Upper lobe of left lung (tissue), 6 donors: ENCODE results near the gene PAQR5. TPM values are rescaled to one million over a fixed set of nuclear protein-coding genes. Genes with fewer than 3 reads are reported as not detected.
A peak's percentile ranks its signal among the peaks of the same experiment; 100 is the strongest.
"Not testable (repeated sequence)": the region's sequence is repeated elsewhere in the genome, so short reads cannot be mapped to it uniquely, and the experiment has no call there.

Source experiments
- ATAC-seq, 2 donors: fragments of 200-7000 bp; cut with Tn5 transposase; one replicate each; pipeline ENCODE4 v1.9.1; 2022; ENCODE audit warnings: mild to moderate bottlenecking in 2 of 2, moderate library complexity in 2 of 2; ENCODE audit not compliant: low FRiP score in 2 of 2
- DNase-seq, 2 donors: peaks; one replicate each; pipeline ENCODE4 v3.0.0-alpha.2; 2019 to 2020
- H3K27ac ChIP-seq, 4 donors: fragments of 200-600 bp; sonication (generic); one replicate each; pipeline ENCODE4 v1.5.1; 2016 to 2019
- H3K27me3 ChIP-seq, 4 donors: fragments of 200-600 bp; sonication (generic); one replicate each; pipeline ENCODE4 v1.5.1; 2017 to 2019
- H3K36me3 ChIP-seq, 4 donors: fragments of 200-600 bp; sonication (generic); one replicate each; pipeline ENCODE4 v1.5.1; 2016 to 2019
- H3K4me1 ChIP-seq, 4 donors: fragments of 200-600 bp; sonication (generic); one replicate each; pipeline ENCODE4 v1.5.1; 2018 to 2019
- H3K4me3 ChIP-seq, 4 donors: fragments of 200-600 bp; sonication (generic); one replicate each; pipeline ENCODE4 v1.5.1; 2017 to 2019; ENCODE audit warnings: mild to moderate bottlenecking in 2 of 4, moderate library complexity in 1 of 4
- H3K9me3 ChIP-seq, 4 donors: fragments of 200-600 bp; sonication (generic); one replicate each; pipeline ENCODE4 v1.5.1; 2018 to 2019
- CTCF ChIP-seq, 6 experiments: fragments of 450-650 bp in 4 of 6; fragments of 200-600 bp in 2 of 6; sonication (generic) in 2 of 6; IDR thresholded peaks; one replicate each; pipeline ENCODE4 v1.5.1; 2016 to 2019; ENCODE audit warnings: antibody characterized with exemption in 6 of 6
- EP300 ChIP-seq, 4 donors: sonication (generic); formaldehyde crosslinking; IDR thresholded peaks; one replicate each; pipeline ENCODE4 v1.5.1; 2017; ENCODE audit warnings: antibody characterized with exemption in 4 of 4, control low read depth in 2 of 4
- POLR2A ChIP-seq, 4 donors: fragments of 450-650 bp; IDR thresholded peaks; one replicate each; pipeline ENCODE4 v1.5.1; 2016 to 2017; ENCODE audit warnings: antibody characterized with exemption in 4 of 4, mild to moderate bottlenecking in 2 of 4
- POLR2AphosphoS5 ChIP-seq, 2 donors: sonication (generic); formaldehyde crosslinking; IDR thresholded peaks; one replicate each; pipeline ENCODE4 v1.5.1; 2017; ENCODE audit warnings: antibody characterized with exemption in 2 of 2
- WGBS, 2 donors: methylation state at CpG; one replicate each; pipeline ENCODE4 v1.1.5; 2017 to 2018; 5-methylcytosine and 5-hydroxymethylcytosine counted together
- total RNA-seq, 6 donors: library from RNA; depleted of rRNA in 4 of 6; stranded (reverse); fragments of >200 nt in 4 of 6; gene quantifications; one replicate each; pipeline versions ENCODE4 v1.1.0 to v1.2.1, GENCODE V29; 2016 to 2021
- donor health status: DM: no; HTN: no; CAD: no; lungs with moderate emphysema.
- donor health status: DM: no; HTN: yes; CAD: no; lungs with severe emphysema.

Gene PAQR5
- total RNA-seq, 6 donors from 2014 or later = 15.5 to 39.8 (median 26.5) TPM

GRCh38 chr15:69288531-69289341 is 10.0 kb upstream of the PAQR5 start:
- peak overlapping the region; percentile 65 to 72 (median 68) for H3K27ac ChIP-seq
- H3K9me3 ChIP-seq = no peaks in the 10 kb centered on the region
- ATAC-seq = peak; percentile 24 to 72
- TF ChIP-seq CTCF (IDR thresholded peaks at IDR 0.05) (no peak), POLR2A (IDR thresholded peaks at IDR 0.05) (no peak), POLR2AphosphoS5 (IDR thresholded peaks at IDR 0.05) (peak in 1 of 2 donors; percentile 25), EP300 (IDR thresholded peaks at IDR 0.05) (peak in 2 of 4 donors; percentile 35 to 41)
- H3K4me3 ChIP-seq = no peak overlapping the region
- DNase-seq = peak in 1 of 2 donors; percentile 75
- 61 to 65% methylated on average over 11 of the region's 11 CpGs for WGBS, 2 donors
- peaks cover 27 to 37% (median 28%) of the 10 kb centered on the region in 4 donors for H3K4me1 ChIP-seq
- no peaks in the 10 kb centered on the region for H3K27me3 ChIP-seq
- H3K36me3 ChIP-seq = no peaks in the 10 kb centered on the region

- no peak overlapping the region for H3K4me3 ChIP-seq
- TF ChIP-seq POLR2A (IDR thresholded peaks at IDR 0.05) (no peak), POLR2AphosphoS5 (IDR thresholded peaks at IDR 0.05) (no peak), EP300 (IDR thresholded peaks at IDR 0.05) (peak in 2 of 4 donors; percentile 4 to 8), CTCF (IDR thresholded peaks at IDR 0.05) (no peak)
- ATAC-seq = peak; percentile 38 to 44
- H3K27me3 ChIP-seq = no peaks in the 10 kb centered on the region
- WGBS, 2 donors = 31 to 37% methylated on average over 8 of the region's 8 CpGs
- peak overlapping the region; percentile 65 to 72 (median 70) for H3K27ac ChIP-seq
- no peaks in the 10 kb centered on the region for H3K36me3 ChIP-seq
- DNase-seq = no peak
- no peaks in the 10 kb centered on the region for H3K9me3 ChIP-seq
- peaks cover 27 to 37% (median 28%) of the 10 kb centered on the region in 4 donors for H3K4me1 ChIP-seq
Measured at GRCh38 chr15:69289342-69290146, 9.2 kb upstream of the PAQR5 start.

GRCh38 chr15:69290346-69291164 is 8.2 kb upstream of the PAQR5 start:
- Histone ChIP-seq H3K4me3 (no peak overlapping the region), H3K27me3 (no peaks in the 10 kb centered on the region), H3K4me1 (peaks cover 27 to 37% (median 28%) of the 10 kb centered on the region in 4 donors), H3K36me3 (no peaks in the 10 kb centered on the region), H3K9me3 (no peaks in the 10 kb centered on the region), H3K27ac (peak overlapping the region; percentile 65 to 72 (median 70))
- DNase-seq = peak in 1 of 2 donors; percentile 85
- TF ChIP-seq CTCF (IDR thresholded peaks at IDR 0.05) = no peak
- peak in 1 of 2 donors; percentile 66 for TF ChIP-seq POLR2AphosphoS5 (IDR thresholded peaks at IDR 0.05)
- TF ChIP-seq EP300 (IDR thresholded peaks at IDR 0.05) = peak in 2 of 4 donors; percentile 11 to 75
- TF ChIP-seq POLR2A (IDR thresholded peaks at IDR 0.05) = peak in 1 of 4 donors; percentile 40
- peak; percentile 85 to 91 for ATAC-seq
- WGBS, 2 donors = 45 to 66% methylated on average over 4 to 7 of the region's 7 CpGs

- H3K27me3 ChIP-seq, H3K9me3 ChIP-seq, H3K36me3 ChIP-seq, DNase-seq, H3K4me3 ChIP-seq, ATAC-seq: not testable (repeated sequence)
- Histone ChIP-seq H3K27ac (peak overlapping the region; percentile 65 to 72 (median 70)), H3K4me1 (peaks cover 27 to 37% (median 28%) of the 10 kb centered on the region in 4 donors)
- 93 to 94% methylated on average over 10 of the region's 10 CpGs for WGBS, 2 donors
Measured at GRCh38 chr15:69291651-69292050, 7.1 kb upstream of the PAQR5 start.
